HG03045 (cell line): ENCODE data around the gene ADAMTS17.
"Not testable (repeated sequence)": the region's sequence is repeated elsewhere in the genome, so short reads cannot be mapped to it uniquely, and the experiment has no call there.

Experiments used
- ATAC-seq: cut with Tn5 transposase; IDR thresholded peaks from one replicate; pipeline ENCODE4 v1.9.1; 2021; ENCODE audit warnings: mild to moderate bottlenecking, moderate library complexity; ENCODE audit not compliant: unreplicated experiment

Gene ADAMTS17

DNA sequence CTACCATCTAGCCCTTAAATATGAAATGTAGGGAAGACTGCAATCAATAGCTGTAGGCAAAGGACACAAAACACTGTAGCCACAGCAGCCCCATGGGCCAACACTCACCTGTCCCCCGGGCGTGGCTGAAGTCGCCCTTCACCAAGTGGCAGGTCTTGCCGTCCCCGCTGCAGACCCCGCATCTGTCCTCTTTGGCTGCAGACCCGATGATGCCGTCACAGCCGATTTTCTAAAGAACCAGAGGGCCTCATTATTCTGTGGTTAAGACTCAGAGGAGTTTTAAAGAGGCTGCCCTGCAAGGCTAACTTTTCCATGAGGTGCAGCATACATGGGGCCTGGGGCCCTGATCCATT, 245.6 kb downstream of the ADAMTS17 start:
- no peak for ATAC-seq

- no peak for ATAC-seq
Observed at GRCh38 chr15:100095541-100096247, 246.1 kb downstream of the ADAMTS17 start.

DNA sequence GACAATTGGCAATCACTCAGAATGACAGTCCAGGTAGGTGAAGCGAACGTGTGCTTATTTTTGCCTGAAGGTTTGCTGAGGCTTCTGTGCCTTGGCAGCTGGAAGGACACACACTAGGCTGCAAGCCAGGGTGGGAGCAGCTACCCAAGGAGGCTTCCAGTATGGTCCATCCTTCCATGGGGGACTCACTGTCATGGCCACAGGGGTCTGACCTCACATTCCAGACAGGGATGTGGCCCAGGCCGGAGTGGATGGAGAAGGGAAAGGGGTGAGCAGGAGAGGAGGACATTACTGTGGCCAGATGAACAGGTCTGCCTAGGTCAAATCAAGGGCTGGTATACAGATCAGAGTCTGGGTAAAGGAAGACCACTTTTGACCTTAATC, 247.7 kb downstream of the ADAMTS17 start:
- ATAC-seq = no peak

DNA sequence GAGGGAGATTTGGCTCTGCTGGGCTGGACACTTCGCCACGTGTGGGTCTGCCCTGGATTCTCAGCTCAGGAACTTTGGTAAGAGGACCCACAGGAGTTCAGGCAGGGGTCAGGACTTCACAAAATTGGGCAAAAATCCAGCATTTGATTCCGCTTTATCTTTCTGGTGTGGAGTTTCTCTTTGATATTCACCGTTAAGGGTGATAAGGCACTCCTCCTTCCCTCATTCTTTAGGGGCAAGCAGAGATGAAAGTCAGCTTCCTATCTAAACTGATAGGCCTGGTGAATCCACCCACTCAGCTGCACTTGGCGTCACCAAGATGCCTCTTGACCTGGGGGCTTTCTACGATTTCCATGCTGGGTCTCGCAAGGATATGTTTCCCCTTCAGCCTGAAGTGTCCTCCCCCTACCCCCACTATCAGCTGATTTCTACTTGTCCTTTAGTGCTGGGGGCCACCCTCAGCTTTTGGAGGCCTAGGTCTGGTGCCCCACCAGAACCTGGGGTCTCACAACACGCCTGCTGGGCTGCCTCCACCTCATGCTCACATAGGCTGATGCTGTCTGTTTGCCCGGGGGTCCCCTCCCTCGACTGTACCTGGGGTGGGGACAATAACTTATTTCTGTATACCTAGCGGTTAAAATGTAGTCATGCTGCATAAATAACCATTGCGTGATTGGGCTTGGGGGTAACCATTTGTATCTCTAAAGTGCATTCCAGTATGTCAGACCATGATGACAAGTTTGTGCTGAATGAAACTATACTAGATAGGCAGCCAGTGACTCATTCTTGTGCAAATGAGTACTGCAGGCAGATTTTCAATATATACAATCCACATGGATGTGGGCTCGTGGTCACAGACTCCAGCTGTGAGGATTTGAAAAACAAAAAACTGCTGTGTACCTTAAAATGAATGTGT, 248.3 kb downstream of the ADAMTS17 start:
- ATAC-seq = no peak

DNA sequence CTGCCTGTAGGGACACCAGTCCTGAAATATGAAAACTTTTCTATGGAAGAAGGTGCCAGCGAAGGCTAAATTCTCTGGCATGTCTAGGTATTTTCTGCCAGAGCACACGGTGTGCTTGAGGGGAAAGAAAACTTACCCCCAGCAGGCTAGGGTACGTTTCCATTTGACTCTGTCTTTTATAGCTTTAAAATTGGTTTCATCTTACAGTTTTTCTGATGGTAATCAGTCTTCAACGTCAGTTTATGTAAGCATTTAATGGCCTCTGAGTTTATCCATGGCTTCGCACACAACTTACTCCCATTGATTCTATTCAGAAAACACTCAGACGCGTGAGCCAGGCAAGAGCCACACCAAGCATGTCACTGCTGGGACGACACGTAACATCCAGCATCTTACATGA, 249.7 kb downstream of the ADAMTS17 start:
- ATAC-seq = no peak

- ATAC-seq = no peak
Observed at GRCh38 chr15:100090411-100090810, 251.4 kb downstream of the ADAMTS17 start.

DNA sequence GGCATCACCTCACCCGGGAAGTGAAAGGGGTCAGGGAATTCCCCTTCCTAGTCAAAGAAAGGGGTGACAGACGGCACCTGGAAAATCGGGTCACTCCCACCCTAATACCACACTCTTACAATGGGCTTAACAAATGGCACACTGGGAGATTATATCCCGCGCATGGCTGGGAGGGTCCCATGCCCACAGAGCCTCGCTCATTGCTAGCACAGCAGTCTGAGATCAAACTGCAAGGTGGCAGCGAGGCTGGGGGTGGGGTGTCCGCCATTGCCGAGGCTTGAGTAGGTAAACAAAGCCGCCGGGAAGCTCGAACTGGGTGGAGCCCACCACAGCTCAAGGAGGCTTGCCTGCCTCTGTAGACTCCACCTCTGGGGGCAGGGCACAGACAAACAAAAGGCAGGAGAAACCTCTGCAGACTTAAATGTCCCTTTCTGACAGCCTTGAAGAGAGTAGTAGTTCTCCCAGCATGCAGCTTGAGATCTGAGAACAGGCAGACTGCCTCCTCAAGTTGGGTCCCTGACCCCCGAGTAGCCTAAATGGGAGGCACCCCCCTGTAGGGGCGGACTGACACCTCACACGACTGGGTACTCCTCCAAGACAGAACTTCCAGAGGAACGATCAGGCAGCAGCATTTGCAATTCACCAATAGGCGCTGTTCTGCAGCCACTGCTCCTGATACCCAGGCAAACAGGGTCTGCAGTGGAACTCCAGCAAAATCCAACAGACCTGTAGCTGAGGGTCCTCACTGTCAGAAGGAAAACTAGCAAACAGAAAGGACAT, 257.5 kb downstream of the ADAMTS17 start:
- not testable (repeated sequence) for ATAC-seq

- ATAC-seq = no peak
Observed at GRCh38 chr15:100083572-100083971, 258.2 kb downstream of the ADAMTS17 start.

- ATAC-seq = no peak
Observed at GRCh38 chr15:100082761-100083402, 258.9 kb downstream of the ADAMTS17 start.

DNA sequence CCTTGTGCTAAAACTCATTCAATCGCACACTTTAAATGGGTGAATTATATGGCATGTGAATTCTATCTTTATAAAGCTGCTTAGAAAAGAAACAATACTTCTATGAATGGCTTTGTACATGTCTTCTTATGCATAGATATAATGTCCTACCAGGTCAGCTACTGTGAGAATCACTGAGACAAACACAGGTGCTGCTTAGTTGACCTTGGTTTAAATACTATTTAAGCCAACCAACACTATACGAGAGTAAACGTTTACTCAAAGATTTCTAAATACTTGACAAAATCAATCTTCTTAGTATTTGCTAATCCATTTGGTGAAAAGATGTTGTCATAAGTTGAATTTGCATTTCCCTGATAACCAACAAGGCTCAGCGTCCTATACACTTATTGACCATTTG, 260.3 kb downstream of the ADAMTS17 start:
- ATAC-seq = no peak

- no peak for ATAC-seq
Observed at GRCh38 chr15:100078511-100079220, 263.1 kb downstream of the ADAMTS17 start.

DNA sequence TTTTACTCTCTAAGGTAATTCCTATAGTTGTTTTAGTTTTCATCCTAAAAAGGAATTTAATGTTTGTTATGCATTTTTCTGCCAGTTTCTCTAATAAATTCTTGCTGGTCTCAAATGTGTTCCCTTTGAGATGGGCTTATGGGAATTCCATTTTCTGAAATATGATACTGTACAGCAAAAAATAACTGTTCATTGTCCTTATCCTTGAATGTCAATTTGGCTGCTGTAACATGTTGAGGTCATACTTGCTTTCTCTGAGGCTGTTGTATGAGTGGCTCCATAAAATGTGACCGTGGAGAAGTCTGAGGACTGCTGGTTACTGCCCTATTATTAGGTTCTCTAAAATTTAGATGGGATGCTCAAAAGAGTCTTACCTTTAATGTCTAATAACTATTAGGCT, 266.5 kb downstream of the ADAMTS17 start:
- ATAC-seq = no peak

DNA sequence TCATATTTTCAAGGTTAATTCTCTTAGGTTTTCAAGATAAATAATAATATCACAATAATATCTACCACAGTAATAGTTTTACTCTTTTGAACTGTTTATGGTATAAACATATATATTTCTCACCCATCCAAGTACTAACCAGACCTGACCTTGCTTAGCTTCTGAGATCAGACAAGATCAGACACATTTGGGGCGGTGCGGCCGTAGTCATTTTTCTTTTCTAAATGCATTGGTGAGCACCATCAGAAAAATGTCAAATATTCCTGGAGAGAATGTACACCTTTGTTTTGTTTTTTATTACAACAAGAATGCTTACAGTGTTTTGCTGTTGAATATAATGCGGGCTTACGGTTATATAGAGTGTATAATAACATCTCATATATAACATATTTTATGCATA, 267.8 kb downstream of the ADAMTS17 start:
- no peak for ATAC-seq

DNA sequence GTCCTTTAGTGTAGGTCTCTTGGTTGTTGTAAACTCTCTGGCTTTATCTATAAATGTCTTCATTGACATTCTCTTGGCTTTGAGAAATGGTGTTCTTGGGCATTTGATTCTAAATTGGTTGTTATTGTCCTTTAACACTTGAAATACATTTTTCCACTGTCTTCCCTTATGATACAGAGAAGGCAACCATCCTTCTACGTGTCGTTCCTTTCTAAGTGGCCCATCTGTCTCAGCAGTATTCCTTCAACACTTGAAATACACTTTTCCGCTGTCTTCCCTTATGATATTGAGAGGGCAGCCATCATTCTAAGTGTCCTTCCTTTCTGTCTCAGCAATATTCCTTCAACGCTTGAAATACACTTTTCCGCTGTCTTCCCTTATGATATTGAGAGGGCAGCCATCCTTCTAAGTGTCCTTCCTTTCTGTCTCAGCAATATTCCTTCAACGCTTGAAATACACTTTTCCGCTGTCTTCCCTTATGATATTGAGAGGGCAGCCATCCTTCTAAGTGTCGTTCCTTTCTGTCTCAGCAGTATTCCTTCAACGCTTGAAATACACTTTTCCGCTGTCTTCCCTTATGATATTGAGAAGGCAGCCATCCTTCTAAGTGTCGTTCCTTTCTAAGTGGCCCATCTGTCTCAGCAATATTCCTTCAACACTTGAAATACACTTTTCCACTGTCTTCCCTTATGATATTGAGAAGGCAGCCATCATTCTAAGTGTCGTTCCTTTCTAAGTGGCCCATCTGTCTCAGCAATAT, 275.1 kb downstream of the ADAMTS17 start:
- ATAC-seq = not testable (repeated sequence)

DNA sequence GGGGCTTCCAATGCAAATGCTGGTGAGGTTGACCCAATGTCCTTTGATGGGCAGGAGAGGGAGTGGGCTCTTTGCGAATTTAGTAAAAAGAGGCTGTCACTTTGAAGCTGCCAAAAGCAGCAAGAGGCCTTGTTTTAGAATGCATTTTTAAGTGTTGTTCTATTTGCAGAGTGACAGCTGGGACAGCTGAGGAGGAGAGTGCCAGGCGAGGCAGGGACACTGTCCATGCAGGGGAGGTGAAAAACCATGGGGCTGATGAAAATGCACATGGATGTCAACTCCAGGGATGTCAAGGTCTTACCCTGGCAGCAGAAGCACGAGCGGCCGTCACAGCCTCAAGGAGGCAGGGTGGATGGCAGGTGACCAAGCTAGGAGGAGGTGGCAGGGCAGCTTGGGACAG, 279.8 kb downstream of the ADAMTS17 start:
- no peak for ATAC-seq

- ATAC-seq = no peak
Observed at GRCh38 chr15:100060276-100060926, 281.4 kb downstream of the ADAMTS17 start.

DNA sequence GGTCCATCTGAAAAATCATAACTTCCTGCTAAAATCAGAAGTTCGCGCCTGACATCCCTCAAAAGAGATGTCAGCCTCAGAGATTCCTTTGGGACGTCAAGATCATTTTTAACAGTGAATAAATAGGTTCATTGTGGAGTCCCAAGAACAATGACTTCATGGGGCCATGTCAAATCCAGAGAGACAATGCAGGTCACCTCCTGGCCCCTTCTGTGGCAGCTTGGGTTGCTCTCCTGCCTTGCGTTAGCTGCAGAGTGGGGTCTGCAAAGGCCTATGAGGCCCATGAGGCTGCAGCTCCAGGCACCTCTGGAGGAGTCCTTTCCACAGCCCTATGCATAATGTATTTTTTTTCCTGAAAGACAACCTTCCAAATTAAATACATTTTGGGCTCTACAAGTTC, 282.3 kb downstream of the ADAMTS17 start:
- no peak for ATAC-seq

GRCh38 chr15:100059094-100059493, 282.7 kb downstream of the ADAMTS17 start:
- no peak for ATAC-seq

- no peak for ATAC-seq
Observed at GRCh38 chr15:100058458-100058857, 283.3 kb downstream of the ADAMTS17 start.
